Activated CD4-positive, alpha-beta T cell treated with anti-CD3 and anti-CD28 coated beads, Interleukin-10, Interleukin-2, amounts not matched to agents 100 ng/mL and 50 ng/mL, durations not matched to agents 16 hours and 8 hours (primary cell): Measurements from ENCODE around the gene MRPL24.
A peak's percentile ranks its signal among the peaks of the same experiment; 100 is the strongest.
"Not testable (repeated sequence)": the region's sequence is repeated elsewhere in the genome, so short reads cannot be mapped to it uniquely, and the experiment has no call there.

Experiments used
- DNase-seq: peaks from one replicate; pipeline ENCODE4 v3.0.0-alpha.2; 2020

The MRPL24 gene

DNA sequence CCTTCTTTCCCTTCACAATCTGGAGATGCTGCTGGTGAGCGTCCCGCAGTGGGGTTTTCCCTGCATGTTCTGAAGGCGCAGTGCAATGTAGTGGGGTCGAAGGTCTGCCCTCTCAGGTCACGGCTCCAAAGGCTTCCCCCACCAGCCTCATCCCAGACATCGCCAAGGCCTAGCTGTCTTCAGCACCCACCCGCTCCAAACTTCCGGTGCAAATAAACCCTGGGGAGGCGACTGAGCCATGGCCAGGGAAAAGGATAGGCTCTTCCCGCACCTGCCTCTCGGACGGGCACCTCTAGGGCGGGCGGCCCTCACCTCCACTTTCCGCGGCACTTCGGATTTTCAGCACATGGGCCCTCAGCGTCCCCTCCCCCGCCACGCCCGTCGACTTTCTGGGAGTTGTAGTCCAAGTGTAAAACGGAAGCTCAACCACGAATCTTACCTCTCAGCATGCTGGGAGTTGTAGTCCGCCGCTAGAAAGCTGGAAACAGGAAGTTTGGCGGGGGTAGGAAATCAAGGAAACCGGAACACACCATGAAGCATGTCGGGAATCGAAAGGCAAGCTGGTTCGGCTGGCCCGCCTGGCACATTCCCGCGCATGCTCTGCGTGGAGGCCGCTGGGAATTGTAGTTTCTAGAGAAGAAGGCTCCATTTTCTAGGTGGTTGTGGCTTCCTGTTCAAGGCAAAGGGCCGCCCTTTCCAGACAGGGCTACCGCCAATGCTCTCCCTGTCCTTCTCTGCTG, at the start of gene MRPL24:
Gene MRPL24 (minus strand): TSS at position 348 of the 740 bp plus-strand sequence. CDS start 2,384 bp downstream, outside the sequence.
- DNase-seq, result peak; percentile 100

DNA sequence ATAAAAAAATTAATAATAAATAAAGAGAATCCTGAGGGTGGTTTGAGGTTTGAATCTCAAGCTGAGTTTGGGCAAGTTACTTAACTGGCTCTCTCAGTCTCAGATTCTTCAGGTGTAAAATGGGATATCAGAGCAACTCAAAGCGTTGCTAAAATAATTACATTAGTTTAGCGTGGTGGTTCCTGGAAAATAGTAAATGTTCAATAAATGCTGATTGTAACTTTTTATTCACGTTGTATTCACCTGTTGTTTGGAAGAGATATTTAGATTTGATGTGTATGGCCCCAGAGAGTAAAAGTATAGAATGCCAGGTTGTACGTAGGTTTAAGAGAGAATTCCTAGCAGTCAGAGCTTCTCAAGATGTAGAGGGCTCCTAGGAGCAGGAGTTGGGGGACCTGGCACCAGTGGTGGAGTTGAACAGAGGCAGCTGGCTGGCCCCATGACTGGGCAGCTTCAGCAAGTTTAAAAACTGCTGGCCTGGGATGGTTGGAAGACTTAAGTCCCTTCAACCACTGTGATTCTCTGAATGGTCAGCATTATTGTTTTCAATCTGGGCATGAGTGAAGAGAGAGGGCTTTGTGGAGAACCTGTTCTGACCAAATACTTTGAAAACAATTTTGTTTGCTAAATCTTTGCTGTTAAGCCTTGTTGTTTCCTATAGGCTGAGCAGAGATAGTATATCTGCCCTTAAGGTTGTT, 48.9 kb upstream of the MRPL24 start:
- no peak for DNase-seq

DNA sequence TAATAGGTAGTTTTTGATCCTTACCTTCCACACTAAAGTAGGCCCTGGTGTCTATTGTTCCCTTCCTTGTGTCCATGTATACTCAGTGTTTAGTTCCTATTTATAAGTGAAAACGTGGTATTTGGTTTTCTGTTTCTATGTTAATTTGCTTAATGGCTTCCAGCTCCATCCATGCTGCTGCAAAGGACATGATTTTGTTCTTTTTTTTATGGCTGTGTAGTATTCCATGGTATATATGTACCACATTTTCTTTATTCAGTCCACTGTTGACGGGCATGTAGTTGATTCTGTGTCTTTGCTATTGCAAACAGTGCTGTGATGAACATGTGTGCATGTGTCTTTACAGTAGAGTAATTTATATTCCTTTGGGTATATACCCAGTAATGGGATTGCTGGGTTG, 47.2 kb upstream of the MRPL24 start:
- no peak for DNase-seq

DNA sequence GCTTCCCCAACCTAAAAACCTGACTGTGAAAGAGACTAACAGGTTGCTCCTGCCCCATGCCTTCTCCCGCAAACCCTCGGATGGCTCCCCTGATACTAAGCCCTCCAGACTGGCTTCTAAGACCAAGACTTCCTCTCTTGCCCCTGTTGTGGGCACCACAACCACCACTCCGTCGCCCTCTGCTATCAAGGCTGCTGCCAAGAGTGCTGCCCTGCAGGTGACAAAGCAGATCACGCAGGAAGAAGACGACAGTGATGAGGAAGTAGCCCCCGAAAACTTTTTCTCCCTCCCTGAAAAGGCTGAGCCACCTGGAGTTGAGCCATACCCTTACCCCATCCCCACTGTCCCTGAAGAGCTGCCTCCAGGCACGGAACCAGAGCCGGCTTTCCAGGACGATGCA, 45.8 kb upstream of the MRPL24 start:
- no peak for DNase-seq

DNA sequence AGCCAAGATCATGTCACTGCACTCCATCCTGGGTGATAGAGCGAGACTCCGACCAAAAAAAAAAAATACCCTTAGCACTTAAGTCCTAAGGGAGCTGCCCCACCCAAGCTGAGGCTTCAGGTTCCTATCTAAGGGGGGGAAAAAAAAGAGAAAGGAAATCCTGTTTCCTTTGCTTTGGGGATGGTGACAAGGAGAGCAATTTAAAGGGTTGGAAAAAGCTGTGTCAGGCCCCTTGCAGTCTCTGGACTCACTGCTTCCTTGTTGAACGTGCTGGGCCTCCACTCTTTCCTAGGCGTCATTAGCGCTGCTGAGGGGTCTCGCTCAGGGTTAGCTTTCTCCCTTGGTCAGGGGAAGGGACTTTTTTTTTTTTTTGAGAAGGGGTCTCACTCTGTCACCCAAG, 44.6 kb upstream of the MRPL24 start:
- no peak for DNase-seq

DNA sequence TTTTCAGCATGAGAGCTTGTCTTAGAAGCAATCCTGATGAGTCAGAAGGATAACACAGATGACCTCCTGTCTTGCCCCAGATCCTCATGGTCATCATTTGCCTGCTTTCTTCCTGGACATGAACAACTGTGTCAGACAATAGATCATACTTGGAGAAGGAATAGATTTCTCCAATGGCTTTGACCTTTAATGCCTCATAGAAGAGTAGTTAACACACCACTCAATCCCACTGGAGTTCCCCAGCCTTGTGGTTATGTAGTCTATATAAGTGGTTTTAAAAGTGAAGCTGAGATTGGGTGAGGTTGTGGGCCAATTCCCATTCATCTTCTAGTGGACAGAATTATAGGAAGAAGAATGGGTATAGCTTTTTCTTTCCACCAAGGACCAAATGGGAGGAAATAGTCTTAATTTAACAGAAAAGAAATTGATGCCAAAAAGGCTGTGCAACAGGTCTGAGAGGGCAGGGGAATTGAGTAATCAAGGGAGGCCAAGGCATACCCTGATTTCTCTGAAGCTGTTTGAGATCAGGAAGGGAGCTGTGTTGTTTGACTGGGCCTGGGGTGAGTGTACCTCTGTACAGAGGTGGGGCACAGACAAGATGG, 40.8 kb upstream of the MRPL24 start:
- no peak for DNase-seq

DNA sequence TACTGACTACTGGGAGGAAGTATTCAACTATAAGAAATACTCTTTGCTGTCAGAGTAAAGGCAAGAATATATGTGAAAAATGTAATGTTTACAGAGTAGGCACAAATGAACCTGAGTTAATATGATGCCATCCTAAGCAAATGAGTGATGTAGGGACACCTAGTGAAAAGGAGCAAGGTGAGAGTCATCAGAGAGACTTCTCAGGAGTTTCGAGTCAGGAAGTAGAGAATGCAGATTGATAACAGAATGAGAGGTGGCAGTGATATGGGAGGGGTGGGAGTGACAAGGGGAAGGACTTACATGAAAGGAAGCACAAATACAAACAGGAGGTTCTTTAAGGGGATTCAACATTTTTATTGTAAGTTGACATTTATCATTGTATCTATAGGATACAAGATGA, 36.7 kb upstream of the MRPL24 start:
- no peak for DNase-seq

DNA sequence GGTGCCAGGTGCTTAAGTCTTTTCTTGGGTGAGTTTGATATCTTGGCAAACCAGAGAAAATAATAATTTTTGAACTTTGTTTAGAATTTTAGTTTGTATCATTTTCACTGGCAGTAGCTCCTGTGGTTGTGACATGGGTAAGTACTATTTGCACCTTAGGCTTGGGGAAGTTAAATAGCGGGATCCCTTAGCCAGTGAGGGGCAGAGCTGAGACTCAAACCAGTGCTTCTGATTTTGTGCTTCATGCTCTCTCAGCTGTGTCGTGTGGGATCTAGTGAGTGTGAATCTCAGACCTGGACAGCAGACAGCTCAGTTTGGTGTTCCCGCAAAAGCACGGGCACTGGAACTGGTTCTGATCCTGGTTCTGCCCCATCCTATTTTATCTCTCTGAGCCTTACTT, 36.1 kb upstream of the MRPL24 start:
- DNase-seq, result no peak

DNA sequence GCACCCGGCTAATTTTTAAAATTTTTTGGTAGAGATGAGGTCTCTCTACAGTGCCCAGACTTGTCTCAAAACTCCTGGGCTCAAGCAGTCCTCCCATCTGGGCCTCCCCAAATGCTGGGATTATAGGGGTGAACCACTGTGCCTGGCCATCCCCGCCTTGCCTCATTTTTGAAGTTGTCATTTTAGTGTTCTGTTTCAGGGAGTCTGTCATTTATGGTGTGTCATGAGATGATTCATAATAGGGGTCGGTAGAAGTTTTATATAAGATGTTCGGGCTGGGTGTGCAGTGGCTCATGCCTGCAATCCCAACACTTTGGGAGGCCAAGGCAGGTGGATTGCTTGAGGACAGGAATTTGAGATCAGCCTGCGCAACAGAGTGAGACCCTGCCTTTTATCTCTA, 34.9 kb upstream of the MRPL24 start:
- DNase-seq, result peak; percentile 36

DNA sequence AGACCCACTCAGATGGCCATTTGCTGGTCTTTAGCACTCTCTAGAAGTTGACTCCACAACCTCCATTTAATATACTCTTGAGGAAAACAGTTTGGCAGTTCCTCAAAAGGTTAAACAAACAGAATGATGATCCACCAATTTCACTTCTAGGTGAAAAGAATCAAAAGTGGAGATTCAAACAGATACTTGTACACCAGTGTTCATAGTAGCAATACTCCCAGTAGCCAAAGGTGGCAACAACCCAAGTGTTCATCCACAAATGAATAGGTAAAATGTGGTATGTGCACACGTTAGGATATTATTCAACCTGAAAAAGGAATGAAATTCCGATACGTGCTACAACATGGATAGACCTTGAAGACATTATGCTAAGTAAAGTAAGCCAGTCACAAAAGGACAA, 32.7 kb upstream of the MRPL24 start:
- peak; percentile 65 for DNase-seq

DNA sequence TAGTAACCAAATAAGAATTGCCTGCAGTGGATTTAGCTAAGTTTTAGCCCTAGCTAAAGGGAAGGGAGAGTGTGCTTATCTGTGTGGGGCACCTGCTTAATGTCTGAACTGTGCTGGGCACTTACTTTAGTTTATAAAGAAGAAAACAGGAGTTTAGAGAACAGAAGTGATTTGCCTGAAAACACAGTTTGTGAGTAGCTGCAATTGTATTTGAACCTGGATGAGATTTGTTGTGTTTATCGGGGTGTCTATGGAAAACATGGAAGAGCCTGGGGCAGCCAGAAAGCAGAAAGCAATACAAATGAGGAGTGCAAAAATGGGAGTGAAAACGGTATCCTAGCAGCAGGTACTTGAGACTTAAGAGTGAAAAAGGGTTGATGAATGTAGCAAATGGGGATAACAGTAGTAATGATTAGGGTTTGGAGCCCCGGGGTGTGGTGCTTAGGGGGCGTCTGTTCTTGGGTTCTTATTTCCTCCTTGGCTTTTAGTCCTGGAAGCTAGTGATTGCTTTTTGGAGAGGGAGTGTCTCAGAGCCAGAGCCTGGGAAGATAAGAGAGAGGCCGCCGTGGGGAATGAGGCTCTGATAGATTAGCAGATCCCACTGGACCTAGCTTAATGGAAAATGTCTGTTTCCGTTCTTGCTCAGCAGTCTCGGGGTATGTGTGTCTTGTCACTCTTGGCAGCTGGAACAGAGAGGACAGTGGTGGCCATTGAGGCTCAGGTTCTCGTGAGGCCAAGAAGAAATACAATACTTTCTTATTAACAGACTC, 32.0 kb upstream of the MRPL24 start:
- DNase-seq, result no peak

DNA sequence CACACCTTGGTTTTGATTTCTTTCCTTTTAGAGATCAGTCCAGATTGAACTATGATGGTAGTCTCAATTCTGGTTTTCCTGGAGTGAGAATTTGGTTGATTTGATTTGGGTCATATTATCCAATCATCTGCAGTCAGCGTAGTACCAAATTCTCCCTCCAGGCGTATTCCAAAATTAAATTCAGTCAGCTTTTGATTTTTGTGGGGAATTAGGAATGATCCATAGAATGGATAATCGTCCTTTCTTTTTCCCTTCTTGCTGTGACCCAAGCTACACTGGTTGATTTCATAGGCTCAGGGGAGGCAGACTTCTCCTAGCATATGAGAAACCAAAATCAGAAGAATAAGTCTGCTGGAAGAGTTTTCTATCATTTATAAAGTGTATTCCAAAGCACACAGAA, 31.3 kb upstream of the MRPL24 start:
- no peak for DNase-seq

DNA sequence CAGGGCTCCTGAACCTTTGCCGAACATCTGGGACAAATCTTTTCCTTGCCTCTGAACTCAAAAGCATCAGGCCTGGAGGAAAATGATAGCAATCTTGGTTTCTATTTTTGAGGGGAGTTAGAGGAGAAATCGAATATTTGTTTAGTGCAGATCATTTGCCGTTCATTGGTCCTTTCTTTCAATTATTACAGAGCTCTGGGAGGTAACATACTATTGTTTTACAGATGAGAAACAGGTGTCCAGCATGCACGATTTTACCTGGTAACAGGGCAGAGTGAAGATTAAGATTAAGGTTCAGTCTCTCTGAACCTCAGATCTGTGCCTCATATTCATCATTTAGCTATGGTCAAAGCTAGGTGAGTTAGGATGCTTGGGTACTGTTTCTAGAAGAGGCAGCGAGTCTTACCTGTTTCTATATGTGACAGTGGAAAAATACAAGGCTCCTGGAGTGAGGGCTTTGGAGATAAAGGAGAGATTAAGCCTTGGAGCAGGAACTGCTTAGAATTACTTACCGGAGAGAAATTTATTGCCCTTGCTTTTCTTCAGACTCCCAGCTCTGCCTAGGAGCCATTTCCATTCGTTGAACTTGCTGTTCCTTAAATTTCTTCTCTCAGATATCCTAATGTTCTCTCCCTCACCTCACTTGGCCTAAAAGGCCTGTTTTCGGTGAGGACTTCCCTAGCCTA, 27.9 kb upstream of the MRPL24 start:
- no peak for DNase-seq

DNA sequence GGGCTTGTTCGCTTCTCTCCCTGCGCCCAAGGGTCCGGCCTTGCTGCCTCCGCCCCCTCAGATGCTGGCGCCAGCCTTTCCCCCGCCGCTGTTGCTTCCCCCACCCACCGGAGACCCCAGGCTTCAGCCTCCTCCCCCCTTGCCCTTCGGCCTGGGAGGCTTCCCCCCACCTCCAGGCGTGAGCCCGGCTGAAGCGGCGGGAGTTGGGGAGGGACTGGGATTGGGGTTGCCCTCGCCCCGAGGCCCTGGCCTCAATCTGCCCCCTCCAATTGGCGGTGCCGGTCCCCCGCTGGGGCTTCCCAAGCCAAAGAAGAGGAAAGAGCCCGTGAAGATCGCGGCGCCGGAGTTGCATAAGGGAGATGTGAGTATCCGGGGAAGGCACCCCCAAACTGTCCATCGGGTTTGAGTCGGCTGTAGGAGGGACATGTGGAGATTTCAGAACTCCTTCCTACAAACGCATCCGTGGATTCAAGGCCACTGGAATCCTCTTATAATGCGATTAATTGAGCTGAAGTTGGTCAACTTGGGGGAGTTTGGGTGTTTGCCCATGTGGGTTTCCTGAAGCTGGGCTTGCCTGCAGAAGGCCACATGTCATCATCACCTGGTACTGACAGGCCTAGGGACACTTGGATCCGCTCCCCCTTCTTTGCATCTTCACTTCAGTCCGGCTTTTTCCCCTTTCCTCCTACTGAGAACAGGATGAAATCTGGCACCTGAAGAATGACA, 27.2 kb upstream of the MRPL24 start:
- no peak for DNase-seq

DNA sequence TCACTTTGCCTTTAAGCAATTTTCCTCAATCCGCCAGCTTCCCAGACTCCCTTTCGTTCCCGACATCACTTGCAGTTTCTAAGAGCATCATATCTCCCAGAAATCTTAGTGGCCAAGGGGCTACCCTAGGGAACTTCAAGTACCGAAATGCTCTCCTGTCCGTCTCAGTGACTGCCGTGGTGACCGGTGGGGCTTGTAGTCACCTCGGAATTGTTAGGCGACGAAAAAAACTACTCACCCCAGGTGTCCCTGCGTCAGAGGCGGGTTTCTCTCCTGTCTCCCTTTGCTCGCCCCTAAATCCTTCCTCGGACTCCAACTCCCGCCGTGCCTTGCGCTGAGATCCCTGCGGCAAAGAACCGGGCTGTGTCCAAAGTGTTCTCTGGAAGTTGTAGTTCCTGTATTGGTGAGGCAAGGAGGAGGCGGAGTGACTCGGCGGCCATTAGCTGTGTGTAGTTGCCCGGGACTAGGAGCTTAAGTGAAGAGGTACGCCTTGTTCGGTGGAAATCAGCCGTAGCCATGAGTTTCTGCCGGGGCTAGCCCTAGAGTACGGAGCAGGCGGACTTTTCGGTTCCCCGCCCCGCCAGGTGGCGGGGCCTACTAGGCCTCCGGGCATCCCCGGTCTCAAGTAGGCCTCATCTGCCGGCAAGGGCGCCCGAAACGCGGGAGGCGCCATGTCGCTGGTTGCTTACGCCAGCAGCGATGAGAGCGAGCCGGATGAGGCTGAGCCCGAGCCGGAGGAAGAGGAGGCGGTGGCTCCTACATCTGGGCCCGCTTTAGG, 26.4 kb upstream of the MRPL24 start, which contains the start of gene PRCC:
Gene PRCC (plus strand): TSS at position 435 of the 778 bp plus-strand sequence. CDS start 237 bp downstream, at position 672.
- peak; percentile 99 for DNase-seq

DNA sequence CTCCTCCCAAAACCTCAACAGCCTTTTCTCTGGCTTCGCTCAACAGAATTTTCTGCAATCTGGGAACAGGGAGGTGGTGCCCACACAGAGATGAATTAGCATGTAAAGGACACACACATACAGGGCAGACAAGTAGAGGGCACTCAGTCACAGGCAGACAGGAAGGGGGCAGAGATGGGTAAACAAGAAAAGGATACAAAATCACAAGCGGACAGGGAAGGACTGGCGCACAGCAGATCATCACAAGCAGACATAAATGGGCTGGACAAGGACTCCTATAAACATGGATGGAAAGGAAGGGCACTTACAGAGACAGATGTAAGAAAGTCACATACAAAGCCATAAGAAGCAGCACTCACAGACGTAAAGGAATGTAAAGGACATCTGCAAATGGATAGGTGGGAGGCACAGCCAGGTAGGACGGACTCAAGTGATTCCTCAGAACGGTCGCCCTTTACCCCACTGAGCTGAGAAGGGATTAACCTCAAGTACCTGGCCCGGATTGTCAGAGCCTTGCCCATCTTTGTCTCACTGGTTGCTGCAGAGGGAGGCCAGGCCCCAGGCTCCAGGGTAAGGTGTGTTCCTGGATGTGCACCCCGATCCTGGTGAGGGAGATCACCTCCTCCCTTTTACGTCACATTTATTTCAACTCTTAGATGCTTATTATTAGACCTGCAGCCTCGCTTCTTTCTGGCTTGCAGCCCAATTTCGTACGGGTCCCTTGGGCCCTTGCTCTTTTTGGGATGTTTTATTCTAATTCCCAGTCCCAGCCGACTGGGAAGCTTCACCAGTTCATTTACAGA, 25.6 kb upstream of the MRPL24 start:
- no peak for DNase-seq

DNA sequence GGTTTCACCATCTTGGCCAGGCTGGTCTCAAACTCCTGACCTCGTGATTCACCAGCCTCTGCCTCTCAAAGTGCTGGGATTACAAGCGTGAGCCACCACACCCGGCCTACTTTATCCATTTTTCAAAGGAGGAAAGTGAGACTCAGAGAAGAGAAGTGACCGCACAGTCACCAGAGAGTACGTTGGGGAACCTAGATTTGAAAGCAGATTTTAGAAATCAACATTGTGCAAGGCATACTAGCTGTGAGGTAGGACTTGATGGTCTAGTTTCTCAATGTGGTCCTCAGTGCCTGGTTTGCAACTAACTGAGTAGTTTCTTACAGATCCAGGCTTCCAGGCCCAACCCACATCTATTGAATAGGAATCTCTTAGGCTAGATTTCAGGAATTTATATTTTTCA, 24.8 kb upstream of the MRPL24 start:
- no peak for DNase-seq

DNA sequence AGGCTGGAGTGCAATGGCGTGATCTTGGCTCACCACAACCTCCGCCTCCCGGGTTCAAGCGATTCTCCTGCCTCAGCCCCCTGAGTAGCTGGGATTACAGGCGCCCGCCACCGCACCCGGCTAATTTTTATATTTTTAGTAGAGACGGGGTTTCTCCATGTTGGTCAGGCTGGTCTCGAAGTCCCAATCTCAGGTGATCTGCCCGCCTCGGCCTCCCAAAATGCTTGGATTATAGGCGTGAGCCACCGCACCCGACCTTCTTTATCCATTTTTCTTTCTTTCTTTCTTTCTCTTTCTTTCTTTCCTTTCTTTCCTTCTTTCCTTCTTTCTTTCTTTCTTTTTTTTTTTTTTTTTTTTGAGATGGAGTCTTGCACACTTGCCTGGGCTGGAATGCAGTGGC, 24.2 kb upstream of the MRPL24 start:
- not testable (repeated sequence) for DNase-seq

DNA sequence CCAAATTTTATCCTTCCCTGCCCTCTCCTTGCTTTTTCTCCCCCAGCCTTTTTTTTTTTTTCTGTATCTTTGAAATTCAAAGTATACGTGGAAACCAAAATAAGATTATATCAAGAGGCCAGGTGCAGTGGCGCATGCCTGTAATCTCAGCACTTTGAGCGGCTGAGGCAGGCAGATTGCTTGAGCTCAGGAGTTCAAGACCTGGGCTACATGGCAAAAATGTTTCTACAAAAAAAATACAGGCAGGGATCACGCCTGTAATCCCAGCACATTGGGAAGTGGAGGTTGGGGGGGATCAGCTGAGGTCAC, 19.9 kb upstream of the MRPL24 start:
- no peak for DNase-seq

DNA sequence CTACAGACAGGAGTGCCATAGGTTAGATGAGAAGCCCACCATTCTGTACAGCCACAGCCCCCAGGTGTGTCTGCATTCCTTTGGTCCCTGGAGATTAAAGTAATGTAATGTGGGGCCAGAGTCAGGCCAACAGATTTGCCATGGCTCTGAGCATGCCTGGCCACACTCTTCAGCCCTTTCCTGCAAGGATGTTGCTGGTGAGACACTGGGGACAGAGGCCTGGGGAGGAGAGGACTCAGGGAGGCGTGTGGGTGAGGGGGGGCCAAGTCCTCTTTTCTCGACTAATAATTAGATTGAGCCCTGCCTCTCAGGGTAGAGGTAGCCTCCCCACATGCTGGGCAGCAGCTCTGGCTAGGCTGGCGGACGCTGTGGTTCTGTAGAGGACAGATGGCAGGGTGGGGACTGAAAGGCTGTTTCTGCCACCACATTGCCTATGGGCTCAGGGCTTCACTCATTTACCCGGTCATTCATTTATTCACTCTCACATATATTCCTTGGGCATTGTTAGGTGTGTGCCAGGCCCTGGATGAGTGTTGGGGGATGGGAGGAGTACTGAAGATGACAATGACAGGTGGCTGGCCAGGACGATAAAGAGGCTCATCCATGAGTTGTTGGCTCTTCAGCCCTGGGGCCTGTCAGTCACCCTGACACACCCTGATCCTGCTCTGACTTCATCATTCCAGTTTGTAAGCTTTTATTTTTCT, 19.4 kb upstream of the MRPL24 start:
- DNase-seq, result no peak
